GM21367 (cell line): ENCODE data around the gene CD52.

Experiments used
- ATAC-seq: cut with Tn5 transposase; IDR thresholded peaks from one replicate; pipeline ENCODE4 v1.9.1; 2021; ENCODE audit not compliant: unreplicated experiment

Gene CD52, protein sequence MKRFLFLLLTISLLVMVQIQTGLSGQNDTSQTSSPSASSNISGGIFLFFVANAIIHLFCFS

DNA sequence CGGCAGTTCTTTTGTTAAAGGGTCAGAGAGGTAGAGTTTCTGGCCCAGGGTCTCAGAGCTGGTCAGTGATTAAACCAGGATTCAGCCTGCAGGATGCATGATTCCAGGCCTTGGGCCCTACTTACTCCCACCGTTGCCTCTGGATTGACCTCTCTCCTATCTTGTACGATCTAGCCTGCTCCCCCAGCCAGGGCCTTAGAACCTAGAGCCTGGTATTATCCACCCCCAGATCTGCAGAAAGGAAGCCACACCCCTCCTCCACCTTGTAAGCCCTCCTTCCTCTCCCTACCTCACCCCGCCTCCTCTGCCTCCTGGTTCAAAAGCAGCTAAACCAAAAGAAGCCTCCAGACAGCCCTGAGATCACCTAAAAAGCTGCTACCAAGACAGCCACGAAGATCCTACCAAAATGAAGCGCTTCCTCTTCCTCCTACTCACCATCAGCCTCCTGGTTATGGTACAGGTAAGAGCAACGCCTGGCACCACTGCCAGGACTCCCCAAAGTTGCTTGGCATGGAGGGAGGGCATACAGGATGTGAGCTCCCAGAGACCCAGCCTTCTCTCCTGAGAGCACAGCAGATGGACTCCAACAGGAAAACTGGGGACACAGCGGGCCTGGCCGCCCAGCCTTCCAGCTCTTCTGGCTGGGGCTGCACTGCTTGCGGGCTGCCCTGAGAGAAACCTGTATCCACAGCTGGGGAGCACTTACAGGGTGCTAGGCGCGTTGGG is at the start of gene CD52:
Gene CD52 (plus strand): TSS at position 347 of the 726 bp plus-strand sequence. CDS start 60 bp downstream, at position 407.
- ATAC-seq, result no peak

- no peak for ATAC-seq
Measured at GRCh38 chr1:26268290-26269197, 49.2 kb upstream of the CD52 start.

DNA sequence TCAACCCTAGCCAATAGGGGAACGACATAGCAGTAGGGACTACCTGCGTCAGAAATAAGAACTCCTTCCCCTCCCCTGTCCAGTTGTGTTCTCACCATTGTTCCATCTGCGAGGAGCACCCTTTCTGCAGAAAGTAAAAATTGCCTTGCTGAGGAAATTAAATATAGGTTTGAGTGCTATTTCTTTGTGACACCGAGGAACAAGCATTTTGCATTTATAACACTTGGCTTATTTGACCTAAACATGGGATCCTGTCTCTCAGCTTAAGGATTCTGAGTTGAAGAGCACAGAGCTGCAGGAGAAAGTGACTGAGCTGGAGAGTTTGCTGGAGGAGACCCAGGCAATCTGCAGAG is 48.6 kb upstream of the CD52 start:
- no peak for ATAC-seq

DNA sequence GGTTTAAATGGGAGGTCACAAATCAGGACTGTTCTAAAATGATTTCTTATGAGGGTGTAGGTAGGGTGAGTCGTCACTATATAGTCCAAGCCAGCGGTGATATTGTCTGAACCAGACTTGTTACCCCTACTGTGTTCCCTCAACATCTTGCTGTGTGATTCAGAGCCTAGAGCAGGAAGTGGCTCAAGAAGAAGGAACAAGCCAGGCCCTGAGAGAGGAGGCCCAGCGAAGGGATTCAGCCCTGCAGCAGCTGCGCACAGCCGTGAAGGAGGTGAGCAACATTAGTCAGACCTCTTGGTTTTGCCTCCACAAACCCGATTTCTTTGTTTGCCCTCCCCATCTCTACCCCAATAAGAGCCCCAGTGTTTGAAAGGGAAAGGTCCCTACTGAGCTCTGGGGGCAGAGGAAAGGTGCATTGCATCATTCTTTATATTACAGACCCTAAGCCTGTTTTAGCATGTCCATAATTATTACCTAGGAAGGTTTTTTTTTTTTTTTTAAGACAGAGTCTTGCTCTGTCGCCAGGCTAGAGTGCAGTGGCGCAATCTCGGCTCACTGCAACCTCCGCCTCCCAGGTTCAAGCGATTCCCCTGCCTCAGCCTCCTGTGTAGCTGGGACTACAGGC is 42.8 kb upstream of the CD52 start:
- ATAC-seq, result no peak

GRCh38 chr1:26275580-26276431 is 42.0 kb upstream of the CD52 start:
- ATAC-seq, result no peak

- ATAC-seq, result no peak
Measured at GRCh38 chr1:26276432-26276838, 41.3 kb upstream of the CD52 start.

GRCh38 chr1:26277261-26277661 is 40.5 kb upstream of the CD52 start:
- no peak for ATAC-seq

GRCh38 chr1:26277719-26278118 is 40.0 kb upstream of the CD52 start:
- ATAC-seq, result no peak

- no peak for ATAC-seq
Measured at GRCh38 chr1:26278303-26278702, 39.5 kb upstream of the CD52 start.

GRCh38 chr1:26278724-26279455 is 38.9 kb upstream of the CD52 start:
- ATAC-seq, result no peak

DNA sequence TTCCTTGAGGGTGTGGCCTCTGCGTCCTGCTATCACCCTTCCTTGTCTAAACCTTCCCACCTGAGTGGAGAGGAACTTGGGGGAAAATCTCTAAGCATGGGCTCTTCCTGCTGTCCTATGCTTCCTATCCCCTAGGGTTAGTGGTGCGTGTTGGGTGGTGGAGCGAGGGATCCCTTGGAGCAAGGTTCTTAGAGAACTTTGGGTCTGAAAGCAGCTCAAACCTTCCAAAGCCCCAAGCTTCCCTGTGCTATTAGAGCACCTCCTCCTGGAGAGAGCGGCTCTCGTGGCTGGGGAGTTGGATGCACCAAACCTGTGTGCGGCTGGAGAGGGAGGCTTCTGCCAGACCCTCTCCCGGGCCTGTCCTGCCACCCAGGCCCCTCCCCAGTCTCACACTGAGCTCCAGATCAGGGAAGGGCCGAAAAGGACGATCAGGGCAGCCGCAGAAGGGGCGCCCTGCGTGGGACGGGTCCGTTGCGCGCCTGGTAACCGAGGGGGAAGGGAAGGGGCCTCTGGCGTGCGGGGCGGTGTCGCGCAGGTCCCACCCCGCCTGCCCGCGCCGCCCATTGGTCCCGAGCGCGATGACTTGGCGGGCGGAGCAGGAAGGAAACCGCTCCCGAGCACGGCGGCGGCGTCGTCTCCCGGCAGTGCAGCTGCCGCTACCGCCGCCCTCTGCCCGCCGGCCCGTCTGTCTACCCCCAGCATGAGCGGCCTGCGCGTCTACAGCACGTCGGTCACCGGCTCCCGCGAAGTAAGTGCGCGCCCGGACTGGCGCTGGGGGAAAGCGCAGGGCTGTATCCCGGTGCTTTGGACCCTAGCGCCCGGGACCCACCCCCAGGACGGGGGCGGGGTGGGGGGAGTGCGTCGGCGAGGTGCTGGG is 38.1 kb upstream of the CD52 start, which contains the start of gene SH3BGRL3:
Gene SH3BGRL3 (plus strand): TSS at position 631 of the 877 bp plus-strand sequence. CDS start 70 bp downstream, at position 701.
- peak; percentile 48 for ATAC-seq

- ATAC-seq, result no peak
Measured at GRCh38 chr1:26280333-26281042, 37.3 kb upstream of the CD52 start.

DNA sequence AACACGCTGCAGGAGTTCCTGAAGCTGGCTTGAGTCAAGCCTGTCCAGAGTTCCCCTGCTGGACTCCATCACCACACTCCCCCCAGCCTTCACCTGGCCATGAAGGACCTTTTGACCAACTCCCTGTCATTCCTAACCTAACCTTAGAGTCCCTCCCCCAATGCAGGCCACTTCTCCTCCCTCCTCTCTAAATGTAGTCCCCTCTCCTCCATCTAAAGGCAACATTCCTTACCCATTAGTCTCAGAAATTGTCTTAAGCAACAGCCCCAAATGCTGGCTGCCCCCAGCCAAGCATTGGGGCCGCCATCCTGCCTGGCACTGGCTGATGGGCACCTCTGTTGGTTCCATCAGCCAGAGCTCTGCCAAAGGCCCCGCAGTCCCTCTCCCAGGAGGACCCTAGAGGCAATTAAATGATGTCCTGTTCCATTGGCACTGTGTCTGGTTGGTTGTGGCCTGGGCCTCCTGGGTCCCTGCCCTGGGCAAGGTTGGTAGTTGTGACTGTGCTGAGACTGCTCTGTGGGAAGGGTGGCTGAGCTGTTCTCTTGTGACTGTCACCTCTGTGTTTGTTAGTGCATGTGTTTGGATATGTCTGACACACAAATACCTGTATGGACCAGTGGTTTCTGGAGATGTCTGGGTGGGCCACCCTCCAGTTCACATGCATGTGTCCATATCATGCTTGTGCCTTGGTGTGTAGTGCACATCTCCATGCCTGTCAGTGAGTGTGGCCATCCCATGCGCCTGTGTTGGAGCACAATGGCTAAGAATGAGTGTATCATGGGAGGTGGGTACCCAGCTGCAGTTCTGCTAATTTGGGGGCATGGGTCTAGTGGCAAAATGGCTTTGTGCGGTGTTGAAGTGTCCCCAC is 36.4 kb upstream of the CD52 start:
- no peak for ATAC-seq

- ATAC-seq, result no peak
Measured at GRCh38 chr1:26281971-26282370, 35.8 kb upstream of the CD52 start.

DNA sequence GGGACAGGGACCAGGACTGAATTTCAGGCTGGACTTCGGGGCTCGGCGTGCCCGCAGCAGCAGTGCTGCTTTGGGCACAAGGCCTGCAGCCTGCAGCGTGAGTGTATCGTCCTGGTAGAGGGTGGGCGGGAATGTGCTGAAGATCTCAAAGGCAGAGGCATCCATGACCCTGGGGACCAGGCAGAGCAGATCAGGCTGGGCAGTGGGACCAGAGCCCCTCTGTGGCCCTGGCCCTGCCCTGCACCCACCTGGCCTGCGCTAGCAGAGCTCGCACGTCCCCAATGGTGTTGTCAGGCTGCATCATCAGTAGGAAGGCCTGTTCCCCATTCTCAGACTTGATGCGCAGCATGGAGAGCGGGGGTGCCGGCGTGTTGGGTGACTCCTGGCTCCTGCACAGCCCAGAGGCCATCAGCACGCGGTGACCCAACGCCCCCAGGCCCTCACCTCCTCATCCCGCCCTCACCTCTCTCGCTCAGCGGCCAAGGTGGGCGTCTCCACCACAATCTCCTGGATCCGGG is 35.3 kb upstream of the CD52 start:
- ATAC-seq, result no peak

GRCh38 chr1:26283279-26283853 is 34.4 kb upstream of the CD52 start:
- ATAC-seq, result no peak
